Middle frontal gyrus (tissue), 1 donor: ENCODE data around the gene ABTB2.

Experiments used
- DNase-seq: peaks from one replicate; pipeline ENCODE4 v3.0.0-alpha.2; 2015; ENCODE audit warnings: low spot score; ENCODE audit errors: extremely low spot score

ABTB2 gene

DNA sequence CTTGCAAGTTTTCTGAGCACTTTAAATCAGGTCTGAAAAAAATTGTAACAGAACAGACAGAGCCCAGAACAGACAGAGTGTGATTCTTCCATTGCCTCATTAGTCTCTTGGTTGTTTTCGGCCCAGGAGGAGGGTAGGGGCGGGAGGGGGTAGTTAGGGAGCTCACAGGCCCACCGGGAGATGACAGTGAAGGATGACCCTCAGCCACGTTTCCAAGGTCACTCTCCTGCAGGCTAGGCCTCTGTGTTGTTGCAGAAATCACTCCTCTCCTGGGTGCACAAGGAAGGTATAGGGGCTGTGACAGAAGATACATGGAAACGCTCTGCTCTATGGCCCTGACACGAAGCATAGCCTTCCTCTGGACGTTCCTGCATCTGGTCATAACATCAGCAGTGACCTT lies 69.3 kb downstream of the ABTB2 start:
- DNase-seq, result no peak

DNA sequence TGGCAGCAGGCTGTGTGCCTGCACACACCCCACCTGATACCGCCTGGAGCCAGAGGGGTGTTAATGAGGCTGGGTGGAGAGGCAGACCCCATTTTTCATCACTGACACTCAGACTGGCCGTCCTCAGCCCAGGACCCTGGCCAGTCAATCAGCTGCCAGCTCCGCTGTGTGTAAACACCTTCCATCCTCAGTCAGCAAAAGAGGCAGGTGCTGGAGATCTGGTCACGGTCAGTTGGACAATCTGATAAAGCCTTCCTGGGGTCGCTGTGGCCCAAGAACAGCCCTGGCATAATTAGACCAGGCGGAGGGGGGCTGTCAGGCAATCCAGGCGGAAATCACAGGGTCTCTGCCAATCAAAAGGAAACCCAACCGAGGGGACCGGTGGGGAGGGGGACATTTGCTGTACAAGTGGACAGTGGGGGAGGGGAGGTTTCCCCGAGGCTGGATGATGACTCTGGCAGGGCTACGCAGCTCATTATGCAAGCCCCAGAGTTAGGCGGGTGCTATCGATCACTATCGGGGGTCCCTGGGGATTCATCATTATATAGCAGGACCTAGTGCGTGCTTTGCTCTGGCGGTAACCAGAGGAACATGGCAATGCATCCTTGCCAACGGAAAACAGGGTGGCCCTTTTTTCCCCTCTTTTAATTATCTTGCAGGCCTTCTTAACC lies 72.9 kb downstream of the ABTB2 start:
- DNase-seq, result no peak

- DNase-seq, result no peak
Measured at GRCh38 chr11:34284156-34284555, 73.7 kb downstream of the ABTB2 start.

DNA sequence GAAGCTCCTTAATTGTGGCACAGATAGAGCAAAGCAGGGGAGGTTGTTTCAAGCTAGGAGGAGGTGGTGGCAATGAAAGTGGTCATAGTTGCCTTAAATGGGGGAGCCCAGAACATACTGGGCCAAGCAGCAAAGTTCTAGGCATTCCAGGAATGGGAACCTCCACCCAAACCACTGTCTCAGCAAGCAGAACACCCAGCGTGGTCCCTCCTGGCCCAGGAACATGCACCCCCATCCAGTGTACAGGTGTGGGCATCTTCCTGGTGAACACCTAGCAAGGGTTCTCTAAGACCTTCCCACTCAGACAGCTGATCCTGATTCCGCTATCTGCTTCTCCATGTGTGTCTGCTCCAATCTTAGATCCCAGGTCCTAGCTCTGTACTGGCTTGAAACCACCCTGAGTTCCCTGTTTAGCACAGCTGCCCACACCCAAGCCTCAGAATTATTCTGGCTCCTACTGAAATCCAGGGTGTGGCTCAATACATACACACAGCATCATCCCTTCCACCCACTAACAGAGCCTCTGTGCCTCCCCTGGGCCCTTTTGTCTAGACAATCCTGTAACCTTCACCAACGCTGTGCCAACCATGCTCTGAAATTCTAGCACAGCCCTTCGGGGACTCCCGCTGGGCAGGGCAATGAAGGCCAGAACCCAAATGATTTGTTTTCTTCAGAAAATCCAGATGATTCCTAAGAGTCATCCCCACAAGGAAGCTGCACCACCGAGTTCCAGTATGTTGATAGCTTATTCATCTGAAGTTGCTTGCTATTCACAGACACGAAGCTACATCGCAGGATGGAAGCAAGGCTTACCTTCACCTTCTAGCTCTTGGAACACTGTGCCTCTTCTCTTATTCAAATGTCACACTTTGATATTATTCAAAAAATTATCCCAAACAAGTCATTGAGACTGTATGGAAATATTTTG lies 76.6 kb downstream of the ABTB2 start:
- DNase-seq, result no peak

DNA sequence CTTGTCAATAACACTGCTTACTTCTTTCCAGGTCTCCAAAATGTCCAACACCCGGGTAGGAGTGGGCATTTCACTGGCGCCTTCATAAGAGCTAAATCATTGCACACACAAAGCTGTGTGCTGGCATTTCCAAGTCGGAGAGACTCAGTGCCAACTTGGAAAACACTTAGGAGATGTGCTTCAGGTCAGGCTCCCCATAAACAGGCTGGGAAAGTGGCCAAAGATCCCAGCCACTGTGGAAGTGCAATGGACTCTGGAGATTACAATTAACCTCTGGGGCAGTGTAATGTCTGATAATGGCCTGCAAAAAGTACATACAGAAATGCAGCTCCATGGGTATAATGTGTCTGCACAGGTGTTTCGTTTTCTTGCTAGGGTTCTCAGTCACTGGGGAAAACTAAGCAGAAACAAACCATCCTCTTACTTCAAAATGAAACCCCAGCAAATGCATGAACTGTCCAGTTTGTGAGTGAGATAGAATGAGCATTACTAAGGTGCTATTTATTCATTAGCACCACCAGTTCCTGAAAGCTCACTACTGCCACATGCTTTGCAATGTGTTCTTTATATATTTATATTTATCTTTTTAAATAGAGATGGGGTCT lies 79.0 kb downstream of the ABTB2 start:
- no peak for DNase-seq

DNA sequence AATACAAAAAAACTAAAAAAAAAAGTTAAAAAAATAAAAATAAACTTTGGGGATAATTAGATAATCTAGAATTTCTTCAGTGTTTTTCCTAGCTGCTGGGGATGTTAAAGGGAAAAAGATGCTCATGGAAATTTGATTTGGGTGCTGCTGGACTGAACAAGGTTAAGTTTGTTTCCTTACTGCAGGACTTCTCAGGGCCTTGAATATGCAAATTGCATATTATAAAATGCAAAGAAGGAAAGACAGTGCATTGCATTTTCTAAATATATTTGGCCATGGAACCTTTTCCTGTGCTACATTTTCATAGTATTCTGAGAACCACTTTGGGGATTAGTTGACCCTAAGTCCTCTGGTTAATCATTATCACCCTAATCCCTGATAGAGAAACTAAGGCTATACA lies 79.6 kb downstream of the ABTB2 start:
- no peak for DNase-seq

DNA sequence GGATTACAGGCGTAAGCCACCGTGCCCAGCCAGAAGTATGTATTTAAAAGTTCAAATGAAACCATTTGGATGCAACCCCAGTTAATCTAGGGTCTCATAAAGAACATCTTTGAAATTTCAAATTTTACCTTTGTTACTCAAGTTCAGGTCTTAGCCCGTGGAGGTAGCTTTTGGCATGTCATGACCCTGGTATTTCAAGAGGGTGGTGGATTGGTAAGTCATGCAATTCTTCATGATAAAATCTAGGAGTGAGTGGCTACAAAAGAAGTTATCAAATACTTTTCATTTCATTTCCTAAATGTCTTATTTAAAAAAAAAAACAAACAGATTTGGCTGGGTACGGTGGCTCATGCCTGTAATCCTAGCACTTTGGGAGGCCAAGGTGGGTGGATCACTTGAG lies 80.6 kb downstream of the ABTB2 start:
- no peak for DNase-seq

- DNase-seq, result no peak
Measured at GRCh38 chr11:34276352-34276864, 81.4 kb downstream of the ABTB2 start.

GRCh38 chr11:34275486-34275885 lies 82.3 kb downstream of the ABTB2 start:
- no peak for DNase-seq

- peak; percentile 35 for DNase-seq
Measured at GRCh38 chr11:34274712-34275398, 83.0 kb downstream of the ABTB2 start.

DNA sequence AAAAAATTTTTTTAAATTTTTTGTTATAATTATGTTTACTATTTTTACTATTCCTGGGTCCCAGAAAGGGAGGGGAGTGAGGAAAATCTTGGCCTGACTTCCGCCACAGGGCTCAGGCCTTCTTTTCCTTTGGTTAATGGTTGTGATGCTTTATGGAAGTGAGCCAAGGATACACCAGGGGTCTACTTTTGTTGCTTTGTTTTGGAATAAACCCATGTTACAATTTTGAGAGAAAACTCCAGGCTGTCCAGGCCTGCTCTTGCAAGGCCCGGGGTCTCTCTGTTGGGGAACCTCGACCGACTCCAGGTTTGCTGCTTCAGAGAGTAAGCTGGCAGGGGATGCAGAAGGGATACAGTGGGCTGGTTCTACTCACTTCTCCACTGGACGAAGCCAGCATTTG lies 84.7 kb downstream of the ABTB2 start:
- DNase-seq, result no peak

DNA sequence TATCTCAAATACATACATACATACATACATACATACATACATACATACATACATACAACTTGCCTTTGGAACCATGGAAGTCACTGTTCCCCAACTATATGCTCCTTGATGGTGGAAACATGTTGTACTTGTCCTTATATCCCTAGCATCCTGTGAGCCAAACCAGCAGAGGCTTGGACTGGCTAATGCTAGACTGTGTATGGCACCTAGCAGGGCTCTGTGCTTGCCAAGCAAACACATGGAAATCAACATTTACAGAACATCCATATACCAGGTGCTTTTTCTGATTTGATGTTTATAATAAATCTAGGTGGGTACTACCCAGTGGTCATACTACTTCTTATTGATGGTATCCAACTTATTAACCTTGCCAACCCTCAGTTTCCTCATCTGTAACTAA lies 86.1 kb downstream of the ABTB2 start:
- DNase-seq, result no peak

DNA sequence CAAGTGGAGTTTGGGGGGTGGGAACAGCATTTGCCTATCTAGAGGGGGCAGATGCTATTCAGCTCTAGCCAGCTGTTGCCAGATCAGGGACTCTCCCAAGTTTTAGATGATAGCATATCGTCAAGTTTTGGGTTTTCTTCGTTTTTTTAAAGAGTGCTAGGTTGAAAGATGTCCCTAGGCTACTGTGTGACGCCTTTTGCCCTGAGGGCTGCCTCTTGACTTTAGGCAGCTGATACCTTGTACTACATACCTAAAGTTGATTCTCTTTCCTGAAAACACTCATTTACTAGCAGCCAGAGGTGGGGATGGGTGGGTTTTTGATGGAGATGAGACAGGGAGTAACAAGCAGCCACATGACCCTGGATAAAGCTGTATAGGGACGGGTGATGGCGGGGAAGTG lies 87.1 kb downstream of the ABTB2 start:
- no peak for DNase-seq

DNA sequence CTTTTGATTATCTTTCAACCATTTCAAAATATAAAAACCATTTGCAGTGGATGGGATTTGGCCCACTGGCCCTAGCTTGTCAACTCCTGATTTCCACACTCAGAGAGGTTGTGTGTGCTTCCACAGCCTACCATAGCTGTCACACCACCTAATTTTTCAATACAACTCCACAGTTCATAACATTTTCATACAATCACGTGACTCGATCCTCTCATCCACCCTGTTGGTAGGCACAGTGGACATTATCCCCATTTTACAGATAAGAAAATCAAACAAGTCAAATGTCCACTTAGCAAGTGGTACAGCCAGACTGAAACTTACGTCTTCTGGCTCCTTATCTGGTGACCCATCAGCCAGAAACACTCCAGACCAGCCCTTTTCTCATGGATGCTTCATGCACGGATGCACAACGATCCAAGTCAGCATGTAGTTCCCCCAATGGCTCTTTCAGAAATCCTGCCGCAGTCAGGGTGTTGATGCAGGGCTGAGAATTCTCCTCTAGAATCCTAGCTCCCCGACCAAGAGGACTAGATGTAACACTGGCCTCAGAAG lies 88.0 kb downstream of the ABTB2 start:
- DNase-seq, result no peak

GRCh38 chr11:34268906-34269430 lies 88.8 kb downstream of the ABTB2 start:
- DNase-seq, result no peak

DNA sequence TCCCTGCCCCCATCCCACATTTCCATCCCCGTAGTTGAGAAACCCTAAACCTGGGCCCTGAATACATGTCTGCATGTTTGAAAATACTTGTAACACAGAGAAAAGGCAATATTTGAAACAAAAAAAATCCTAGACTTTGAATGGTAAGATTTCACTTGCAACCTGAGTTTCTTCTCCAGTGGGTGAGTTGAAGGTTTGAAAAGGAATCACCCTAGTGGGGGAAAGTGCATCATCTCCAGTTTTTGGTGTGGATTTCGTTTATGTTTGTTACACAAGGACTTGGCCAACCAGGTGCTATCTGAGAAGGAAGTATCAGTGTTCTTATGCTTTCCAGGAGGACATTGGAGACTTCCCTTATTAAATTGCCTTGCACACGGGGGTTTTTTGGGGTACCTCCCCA lies 90.4 kb downstream of the ABTB2 start:
- DNase-seq, result no peak

DNA sequence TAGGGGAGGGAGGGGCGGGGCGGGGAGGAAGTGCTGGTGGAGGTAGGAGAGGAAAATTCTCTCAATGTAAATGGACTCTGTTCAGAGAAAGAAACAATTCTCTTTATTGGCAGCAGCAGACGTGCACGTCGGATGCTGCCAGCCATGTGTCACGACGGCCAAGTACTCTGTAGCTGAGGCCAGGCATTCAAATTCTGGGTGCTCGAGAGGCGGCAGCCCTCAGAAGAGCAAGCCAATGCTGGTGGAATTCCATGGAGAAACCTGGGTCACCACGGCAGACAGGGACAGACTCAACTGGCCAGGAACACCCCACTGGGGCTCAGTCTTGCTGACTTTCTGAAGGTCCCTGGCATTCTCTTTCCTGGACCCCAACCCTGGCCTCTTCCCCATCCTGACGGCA lies 90.8 kb downstream of the ABTB2 start:
- DNase-seq, result no peak

DNA sequence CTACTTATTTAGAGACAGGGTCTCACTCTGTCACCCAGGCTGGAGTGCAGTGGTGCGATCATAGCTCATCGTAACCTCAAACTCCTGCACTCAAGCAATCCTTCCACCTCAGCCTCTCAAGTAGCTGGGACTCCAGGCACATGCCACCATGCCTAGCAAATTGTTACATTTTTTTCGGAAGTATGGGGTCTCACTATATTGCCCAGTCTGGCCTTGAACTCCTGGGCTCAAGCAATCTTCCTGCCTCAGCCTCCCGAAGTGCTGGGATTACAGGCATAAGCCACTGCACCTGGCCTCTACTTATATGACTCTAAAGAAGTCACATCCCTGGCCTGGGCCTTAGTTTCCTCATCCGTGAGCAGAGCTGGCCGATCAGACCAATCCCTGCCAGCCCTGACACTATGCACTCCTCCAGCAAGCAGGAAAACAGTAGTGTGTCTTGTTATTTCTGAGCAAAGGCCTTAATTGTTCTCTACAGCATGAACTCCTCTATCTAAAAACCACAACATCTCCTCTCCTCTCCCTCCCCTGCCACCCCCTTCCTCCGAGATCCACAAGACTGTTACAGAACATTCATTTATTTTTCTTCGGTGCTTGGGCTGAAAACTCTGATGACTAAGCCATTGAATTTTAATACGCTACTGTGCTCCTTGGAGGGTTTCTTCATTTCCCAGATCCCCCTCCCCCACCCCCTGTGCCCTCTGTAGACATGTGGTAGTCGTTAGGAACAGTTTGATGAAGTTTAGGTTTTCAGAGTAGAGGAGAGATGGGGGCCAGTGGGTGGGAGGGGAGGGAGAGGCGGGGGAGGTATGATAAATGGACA lies 91.5 kb downstream of the ABTB2 start:
- no peak for DNase-seq

- no peak for DNase-seq
Measured at GRCh38 chr11:34264303-34265110, 93.3 kb downstream of the ABTB2 start.
